Keratinocyte (primary cell): ENCODE measurements around the gene TEKT2. TPM values are rescaled to one million over a fixed set of nuclear protein-coding genes. Genes with fewer than 3 reads are reported as not detected.

ENCODE experiments used
- DNase-seq: peaks from one replicate; pipeline ENCODE4 v3.0.0-alpha.2; 2011; ENCODE audit warnings: low read depth, missing footprints, low spot score
- FAIRE-seq: peaks from 2 replicates; lab custom pipeline; 2011; peaks lifted over from hg19 to GRCh38; lab: Jason Lieb, UNC
- H2AFZ ChIP-seq: 2 replicates; pipeline ENCODE4 v1.6.0; 2012; ENCODE audit warnings: low read length, control low read depth, inconsistent platforms; ENCODE audit not compliant: control insufficient read depth
- H3K27ac ChIP-seq: 2 replicates; pipeline ENCODE4 v1.5.1; 2011; ENCODE audit warnings: low read length; ENCODE audit not compliant: control insufficient read depth, insufficient read depth
- H3K27me3 ChIP-seq: 3 replicates; pipeline ENCODE4 v1.6.0; 2011; ENCODE audit warnings: low read length; ENCODE audit not compliant: control insufficient read depth, insufficient read depth; ENCODE audit errors: extremely low read depth
- H3K36me3 ChIP-seq, 2 experiments: 2 replicates in 1 of 2; 3 replicates in 1 of 2; pipeline ENCODE4 v1.5.1; 2011; ENCODE audit warnings: low read length in 2 of 2, mild to moderate bottlenecking in 1 of 2; ENCODE audit not compliant: control insufficient read depth in 2 of 2, insufficient read depth in 2 of 2; ENCODE audit errors: extremely low read depth in 1 of 2
- H3K4me1 ChIP-seq: 3 replicates; pipeline ENCODE4 v1.5.1; 2011; ENCODE audit warnings: low read length; ENCODE audit not compliant: control insufficient read depth, insufficient read depth; ENCODE audit errors: extremely low read depth
- H3K4me2 ChIP-seq: 3 replicates; pipeline ENCODE4 v1.6.0; 2011; ENCODE audit warnings: low read depth, low read length; ENCODE audit not compliant: control insufficient read depth, insufficient read depth; ENCODE audit errors: extremely low read depth
- H3K4me3 ChIP-seq, 3 experiments: fragments of 200-600 bp in 1 of 3; sonication (generic) in 1 of 3; 2 replicates in 2 of 3; 3 replicates in 1 of 3; pipeline ENCODE4 v1.5.1; 2011 to 2016; ENCODE audit warnings: low read length in 3 of 3, mild to moderate bottlenecking in 3 of 3, control low read depth in 2 of 3, inconsistent platforms in 1 of 3, low read depth in 1 of 3, mixed read lengths in 1 of 3, mixed run types in 1 of 3, moderate library complexity in 1 of 3; ENCODE audit not compliant: control insufficient read depth in 2 of 3, insufficient read depth in 2 of 3; ENCODE audit errors: extremely low read depth in 1 of 3
- H3K79me2 ChIP-seq: 2 replicates; pipeline ENCODE4 v1.6.0; 2012; ENCODE audit warnings: low read length; ENCODE audit not compliant: control insufficient read depth, insufficient read depth
- H3K9ac ChIP-seq: 3 replicates; pipeline ENCODE4 v1.6.0; 2011; ENCODE audit warnings: low read length; ENCODE audit not compliant: control insufficient read depth, insufficient read depth; ENCODE audit errors: extremely low read depth
- H3K9me1 ChIP-seq: 3 replicates; pipeline ENCODE4 v1.6.0; 2011; ENCODE audit warnings: low read length; ENCODE audit not compliant: control insufficient read depth, insufficient read depth; ENCODE audit errors: extremely low read depth
- H3K9me3 ChIP-seq: 2 replicates; pipeline ENCODE4 v1.5.1; 2012; ENCODE audit warnings: low read depth, low read length; ENCODE audit not compliant: control insufficient read depth
- H4K20me1 ChIP-seq: 3 replicates; pipeline ENCODE4 v1.6.0; 2011; ENCODE audit warnings: low read length; ENCODE audit not compliant: control insufficient read depth, insufficient read depth; ENCODE audit errors: extremely low read depth
- EZH2 ChIP-seq: IDR thresholded peaks from one replicate; pipeline ENCODE4 v1.6.1; 2012; ENCODE audit warnings: inconsistent platforms, mild to moderate bottlenecking, low read length, moderate library complexity
- dilution Hi-C: fragments of 300-500 bp; cut with MboI; formaldehyde crosslinking; loops from one replicate; pipeline ENCODE4 v1.7.0; 2020; ENCODE audit warnings: low sequenced_read_pairs; ENCODE audit not compliant: extremely low pct_ligation_motif_present
- polyA plus RNA-seq, 5 experiments: library from polyadenylated mRNA; depleted of rRNA in 3 of 5; stranded (reverse) in 3 of 5; stranded (forward) in 1 of 5; unstranded in 1 of 5; fragments of >200 nt; gene quantifications; 1 replicate in 1 of 5; 2 replicates in 3 of 5; 3 replicates in 1 of 5; pipeline versions ENCODE4 v1.2.1 to v1.2.3, GENCODE V29; 2011 to 2012; ENCODE audit warnings: missing spikeins in 2 of 5, low read depth in 1 of 5, low replicate concordance in 1 of 5
- TF ChIP-seq, protein P1 (sequence below), 3 experiments: IDR thresholded peaks in 1 of 3; conservative IDR thresholded peaks in 1 of 3; optimal IDR thresholded peaks in 1 of 3; 2 replicates in 2 of 3; 3 replicates in 1 of 3; pipeline versions ENCODE3 to v1.5.1; 2011; ENCODE audit warnings: low read length in 3 of 3, mild to moderate bottlenecking in 3 of 3, moderate library complexity in 2 of 3, control low read depth in 1 of 3, inconsistent platforms in 1 of 3; ENCODE audit not compliant: insufficient read depth in 2 of 3; ENCODE audit errors: extremely low read depth in 1 of 3

TEKT2 gene
- polyA plus RNA-seq, 1 donor (not counting 4 experiments of a cell fraction or from before 2014, with no cell fraction given): 0.03 TPM

DNA sequence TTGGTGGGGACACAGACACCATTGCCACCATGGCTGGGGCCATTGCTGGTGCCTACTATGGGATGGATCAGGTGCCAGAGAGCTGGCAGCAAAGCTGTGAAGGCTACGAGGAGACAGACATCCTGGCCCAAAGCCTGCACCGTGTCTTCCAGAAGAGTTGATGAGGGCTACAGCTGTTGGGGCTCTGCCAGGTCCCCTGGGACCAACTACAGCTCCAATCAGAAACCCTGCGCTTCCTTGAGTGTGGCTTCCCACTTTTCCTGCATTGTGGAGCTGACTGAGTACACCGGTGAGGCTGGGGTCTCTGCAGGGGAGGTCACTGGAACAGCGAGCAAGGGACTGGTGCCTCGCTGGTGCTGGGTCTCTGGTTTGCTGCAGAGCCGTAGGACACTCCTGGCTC is 9.3 kb downstream of the TEKT2 start:
- Histone ChIP-seq H3K4me2 (no peak overlapping the region), H3K9me1 (peaks cover 2% of the 10 kb centered on the region), H3K36me3 (peaks cover 32 to 50% of the 10 kb centered on the region in 2 experiments), H3K9me3 (no peaks in the 10 kb centered on the region), H3K4me3 (no peak overlapping the region), H3K27me3 (no peaks in the 10 kb centered on the region), H3K4me1 (peaks cover 8% of the 10 kb centered on the region), H3K9ac (no peak overlapping the region), H4K20me1 (no peaks in the 10 kb centered on the region), H2AFZ (no peak overlapping the region), H3K27ac (no peak overlapping the region), H3K79me2 (peaks cover 34% of the 10 kb centered on the region)
- FAIRE-seq (no peak), DNase-seq (no peak)
- TF ChIP-seq EZH2: no peak
- TF ChIP-seq, protein P1, sequence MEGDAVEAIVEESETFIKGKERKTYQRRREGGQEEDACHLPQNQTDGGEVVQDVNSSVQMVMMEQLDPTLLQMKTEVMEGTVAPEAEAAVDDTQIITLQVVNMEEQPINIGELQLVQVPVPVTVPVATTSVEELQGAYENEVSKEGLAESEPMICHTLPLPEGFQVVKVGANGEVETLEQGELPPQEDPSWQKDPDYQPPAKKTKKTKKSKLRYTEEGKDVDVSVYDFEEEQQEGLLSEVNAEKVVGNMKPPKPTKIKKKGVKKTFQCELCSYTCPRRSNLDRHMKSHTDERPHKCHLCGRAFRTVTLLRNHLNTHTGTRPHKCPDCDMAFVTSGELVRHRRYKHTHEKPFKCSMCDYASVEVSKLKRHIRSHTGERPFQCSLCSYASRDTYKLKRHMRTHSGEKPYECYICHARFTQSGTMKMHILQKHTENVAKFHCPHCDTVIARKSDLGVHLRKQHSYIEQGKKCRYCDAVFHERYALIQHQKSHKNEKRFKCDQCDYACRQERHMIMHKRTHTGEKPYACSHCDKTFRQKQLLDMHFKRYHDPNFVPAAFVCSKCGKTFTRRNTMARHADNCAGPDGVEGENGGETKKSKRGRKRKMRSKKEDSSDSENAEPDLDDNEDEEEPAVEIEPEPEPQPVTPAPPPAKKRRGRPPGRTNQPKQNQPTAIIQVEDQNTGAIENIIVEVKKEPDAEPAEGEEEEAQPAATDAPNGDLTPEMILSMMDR (optimal IDR thresholded peaks at IDR 0.05 in 1 of 3, IDR thresholded peaks at IDR 0.05 in 1 of 3, conservative IDR thresholded peaks at IDR 0.05 in 1 of 3; ENCODE audit: extremely low read depth in 1 of 3, insufficient read depth in 2 of 3, low read length in 3 of 3): no peak
- dilution Hi-C loops: no loop called here

- Histone ChIP-seq H3K9me1 (peaks cover 2% of the 10 kb centered on the region), H3K36me3 (peaks cover 32 to 50% of the 10 kb centered on the region in 2 experiments), H3K4me3 (no peak overlapping the region), H3K9me3 (no peaks in the 10 kb centered on the region), H3K27ac (no peak overlapping the region), H3K4me2 (no peak overlapping the region), H2AFZ (no peak overlapping the region), H3K27me3 (no peaks in the 10 kb centered on the region), H3K9ac (no peak overlapping the region), H3K4me1 (peaks cover 5% of the 10 kb centered on the region), H4K20me1 (no peaks in the 10 kb centered on the region), H3K79me2 (peaks cover 32% of the 10 kb centered on the region)
- TF ChIP-seq EZH2: no peak
- TF ChIP-seq, protein P1 (optimal IDR thresholded peaks at IDR 0.05 in 1 of 3, IDR thresholded peaks at IDR 0.05 in 1 of 3, conservative IDR thresholded peaks at IDR 0.05 in 1 of 3; ENCODE audit: extremely low read depth in 1 of 3, insufficient read depth in 2 of 3, low read length in 3 of 3): no peak
- no peak for DNase-seq
- dilution Hi-C loops: no loop called here
- FAIRE-seq: no peak
These were observed 10.0 kb downstream of the TEKT2 start for GRCh38 chr1:36093929-36094328.
